Measurements from ENCODE around the gene GEMIN7.

GRCh38 chr19:45130888-45131615, 52.0 kb downstream of the GEMIN7 start:
- TF ChIP-seq, protein P1, sequence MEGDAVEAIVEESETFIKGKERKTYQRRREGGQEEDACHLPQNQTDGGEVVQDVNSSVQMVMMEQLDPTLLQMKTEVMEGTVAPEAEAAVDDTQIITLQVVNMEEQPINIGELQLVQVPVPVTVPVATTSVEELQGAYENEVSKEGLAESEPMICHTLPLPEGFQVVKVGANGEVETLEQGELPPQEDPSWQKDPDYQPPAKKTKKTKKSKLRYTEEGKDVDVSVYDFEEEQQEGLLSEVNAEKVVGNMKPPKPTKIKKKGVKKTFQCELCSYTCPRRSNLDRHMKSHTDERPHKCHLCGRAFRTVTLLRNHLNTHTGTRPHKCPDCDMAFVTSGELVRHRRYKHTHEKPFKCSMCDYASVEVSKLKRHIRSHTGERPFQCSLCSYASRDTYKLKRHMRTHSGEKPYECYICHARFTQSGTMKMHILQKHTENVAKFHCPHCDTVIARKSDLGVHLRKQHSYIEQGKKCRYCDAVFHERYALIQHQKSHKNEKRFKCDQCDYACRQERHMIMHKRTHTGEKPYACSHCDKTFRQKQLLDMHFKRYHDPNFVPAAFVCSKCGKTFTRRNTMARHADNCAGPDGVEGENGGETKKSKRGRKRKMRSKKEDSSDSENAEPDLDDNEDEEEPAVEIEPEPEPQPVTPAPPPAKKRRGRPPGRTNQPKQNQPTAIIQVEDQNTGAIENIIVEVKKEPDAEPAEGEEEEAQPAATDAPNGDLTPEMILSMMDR (IDR thresholded peaks at IDR 0.05) = peak in 2 of 12 donors; percentile 6 to 13
- no peak for TF ChIP-seq POLR2A (IDR thresholded peaks at IDR 0.05)

Measured in heart left ventricle (tissue), 13 donors.